H9 (cell line): ENCODE measurements around the gene EDN3. TPM values are rescaled to one million over a fixed set of nuclear protein-coding genes. Genes with fewer than 3 reads are reported as not detected.
"Not testable (repeated sequence)": the region's sequence is repeated elsewhere in the genome, so short reads cannot be mapped to it uniquely, and the experiment has no call there.

ENCODE experiments used
- DNase-seq: peaks from one replicate; pipeline ENCODE4 v3.0.0-alpha.2; 2017
- H2AFZ ChIP-seq: one replicate; pipeline ENCODE4 v1.6.1; 2013; ENCODE audit warnings: mild to moderate bottlenecking, low read length, control low read depth, moderate library complexity
- H2AK5ac ChIP-seq: 2 replicates; pipeline ENCODE4 v1.6.1; 2013; ENCODE audit warnings: low read length, control low read depth, mixed read lengths; ENCODE audit not compliant: insufficient read length
- H2BK120ac ChIP-seq: one replicate; pipeline ENCODE4 v1.6.1; 2013; ENCODE audit warnings: low read depth, mild to moderate bottlenecking, low read length, control low read depth, inconsistent platforms; ENCODE audit not compliant: poor library complexity, severe bottlenecking
- H2BK12ac ChIP-seq: 2 replicates; pipeline ENCODE4 v1.6.1; 2013; ENCODE audit warnings: low read length, control low read depth, mixed read lengths, low read depth; ENCODE audit not compliant: insufficient read length
- H2BK15ac ChIP-seq: 2 replicates; pipeline ENCODE4 v1.6.1; 2013; ENCODE audit warnings: low read depth, low read length, control low read depth
- H2BK20ac ChIP-seq: one replicate; pipeline ENCODE4 v1.6.1; 2013; ENCODE audit warnings: low read depth, mild to moderate bottlenecking, low read length, control low read depth, inconsistent platforms; ENCODE audit not compliant: poor library complexity, severe bottlenecking
- H2BK5ac ChIP-seq: 2 replicates; pipeline ENCODE4 v1.6.1; 2013; ENCODE audit warnings: low read length, control low read depth, mixed read lengths; ENCODE audit not compliant: insufficient read length
- H3K14ac ChIP-seq: 2 replicates; pipeline ENCODE4 v1.6.1; 2013; ENCODE audit warnings: low read length, control low read depth; ENCODE audit not compliant: insufficient read depth
- H3K18ac ChIP-seq: 2 replicates; pipeline ENCODE4 v1.6.1; 2013; ENCODE audit warnings: low read depth, mild to moderate bottlenecking, mixed read lengths, low read length, control low read depth; ENCODE audit not compliant: insufficient read length
- H3K23ac ChIP-seq: 2 replicates; pipeline ENCODE4 v1.6.1; 2013; ENCODE audit warnings: low read length, control low read depth, mixed read lengths, low read depth; ENCODE audit not compliant: insufficient read length
- H3K23me2 ChIP-seq: 2 replicates; pipeline ENCODE4 v1.6.1; 2013; ENCODE audit warnings: low read depth, mild to moderate bottlenecking, mixed read lengths, low read length, control low read depth; ENCODE audit not compliant: insufficient read length, poor library complexity, severe bottlenecking
- H3K27ac ChIP-seq: 2 replicates; pipeline ENCODE4 v1.5.1; 2013; ENCODE audit warnings: low read length, control low read depth, mixed read lengths, low read depth; ENCODE audit not compliant: insufficient read length
- H3K27me3 ChIP-seq: 2 replicates; pipeline ENCODE4 v1.6.1; 2013; ENCODE audit warnings: low read length, control low read depth, inconsistent platforms; ENCODE audit not compliant: insufficient read depth
- H3K4ac ChIP-seq: 2 replicates; pipeline ENCODE4 v1.6.1; 2013; ENCODE audit warnings: low read depth, mild to moderate bottlenecking, control low read depth, inconsistent platforms, low read length, moderate library complexity
- H3K4me1 ChIP-seq: 2 replicates; pipeline ENCODE4 v1.6.1; 2013; ENCODE audit warnings: low read length, control low read depth, inconsistent platforms; ENCODE audit not compliant: insufficient read depth
- H3K4me2 ChIP-seq: 2 replicates; pipeline ENCODE4 v1.6.1; 2013; ENCODE audit warnings: low read length, control low read depth, mixed read lengths; ENCODE audit not compliant: insufficient read length, insufficient read depth
- H3K56ac ChIP-seq: 2 replicates; pipeline ENCODE4 v1.6.1; 2013; ENCODE audit warnings: low read depth, mild to moderate bottlenecking, mixed read lengths, low read length, control low read depth; ENCODE audit not compliant: insufficient read length
- H3K79me1 ChIP-seq: 2 replicates; pipeline ENCODE4 v1.6.1; 2013; ENCODE audit warnings: low read depth, mild to moderate bottlenecking, moderate library complexity, low read length, control low read depth, inconsistent platforms; ENCODE audit not compliant: insufficient read depth, poor library complexity, severe bottlenecking
- H3K79me2 ChIP-seq: 2 replicates; pipeline ENCODE4 v1.6.1; 2013; ENCODE audit warnings: low read length, control low read depth, inconsistent platforms; ENCODE audit not compliant: insufficient read depth
- H3K9ac ChIP-seq: 2 replicates; pipeline ENCODE4 v1.6.1; 2013; ENCODE audit warnings: low read length, control low read depth, mixed read lengths; ENCODE audit not compliant: insufficient read length; ENCODE audit errors: extremely low read depth
- H3K9me3 ChIP-seq: one replicate; pipeline ENCODE4 v1.6.1; 2013; ENCODE audit warnings: low read depth, low read length, inconsistent platforms; ENCODE audit not compliant: control insufficient read depth
- H3T11ph ChIP-seq: one replicate; pipeline ENCODE4 v1.6.1; 2013; ENCODE audit warnings: mild to moderate bottlenecking, low read length, control low read depth, inconsistent platforms
- H4K20me1 ChIP-seq: one replicate; pipeline ENCODE4 v1.6.1; 2013; ENCODE audit not compliant: control insufficient read depth, insufficient read length, insufficient read depth
- H4K5ac ChIP-seq: 2 replicates; pipeline ENCODE4 v1.6.1; 2013; ENCODE audit warnings: low read depth, mild to moderate bottlenecking, mixed read lengths, low read length, control low read depth; ENCODE audit not compliant: insufficient read length
- H4K8ac ChIP-seq: replicated peaks from 2 replicates; pipeline ENCODE4 v1.6.1; 2013; ENCODE audit warnings: low read length, control low read depth, mixed read lengths, low read depth; ENCODE audit not compliant: insufficient read length
- H4K91ac ChIP-seq: 2 replicates; pipeline ENCODE4 v1.6.1; 2013; ENCODE audit warnings: low read depth, mild to moderate bottlenecking, moderate library complexity, mixed read lengths, low read length, control low read depth; ENCODE audit not compliant: insufficient read length
- H3K27ac Mint-ChIP-seq, 3 experiments: 2 replicates in 2 of 3; 3 replicates in 1 of 3; pipeline ENCODE4 v1.8.0; 2020 to 2021; ENCODE audit warnings: mixed read lengths in 3 of 3, mild to moderate bottlenecking in 1 of 3, moderate library complexity in 1 of 3
- H3K27me3 Mint-ChIP-seq: 2 replicates; pipeline ENCODE4 v1.8.0; 2021; ENCODE audit warnings: low read depth, mild to moderate bottlenecking, moderate library complexity, mixed read lengths
- H3K36me3 Mint-ChIP-seq, 3 experiments: 2 replicates in 2 of 3; 3 replicates in 1 of 3; pipeline ENCODE4 v1.8.0; 2020 to 2021; ENCODE audit warnings: low read depth in 3 of 3, mixed read lengths in 3 of 3; ENCODE audit not compliant: insufficient read depth in 1 of 3
- H3K4me1 Mint-ChIP-seq, 2 experiments: 2 replicates each; pipeline ENCODE4 v1.8.0; 2020; ENCODE audit warnings: mixed read lengths in 2 of 2
- H3K4me3 Mint-ChIP-seq, 2 experiments: 2 replicates in 1 of 2; 3 replicates in 1 of 2; pipeline ENCODE4 v1.8.0; 2020 to 2021; ENCODE audit warnings: mild to moderate bottlenecking in 2 of 2, mixed read lengths in 2 of 2, moderate library complexity in 1 of 2
- H3K9me3 Mint-ChIP-seq, 2 experiments: 2 replicates in 1 of 2; 3 replicates in 1 of 2; pipeline ENCODE4 v1.8.0; 2020; ENCODE audit warnings: mild to moderate bottlenecking in 2 of 2, mixed read lengths in 2 of 2, moderate library complexity in 1 of 2
- whole genome bisulfite sequencing: extraction: QIAGEN DNeasy Blood & Tissue Kit; methylation state at CpG from one replicate; pipeline ENCODE4 v1.1.7; 2013; ENCODE audit warnings: missing lambda C conversion rate, low lambda C conversion rate, mixed read lengths; ENCODE audit not compliant: insufficient read length; ENCODE audit errors: extremely low coverage; 5-methylcytosine and 5-hydroxymethylcytosine counted together
- total RNA-seq: library from RNA; stranded (reverse); gene quantifications from 2 replicates; pipeline ENCODE4 v1.2.1, GENCODE V29; 2021
- TF ChIP-seq, protein P1 (sequence below): fragments of 200-600 bp; sonication (generic); conservative IDR thresholded peaks from 3 replicates; pipeline ENCODE4 v1.8.0; 2021; ENCODE audit warnings: antibody characterized with exemption, mild to moderate bottlenecking

Gene EDN3
- total RNA-seq, 1 experiment from 2014 or later, result 0.20 TPM

DNA sequence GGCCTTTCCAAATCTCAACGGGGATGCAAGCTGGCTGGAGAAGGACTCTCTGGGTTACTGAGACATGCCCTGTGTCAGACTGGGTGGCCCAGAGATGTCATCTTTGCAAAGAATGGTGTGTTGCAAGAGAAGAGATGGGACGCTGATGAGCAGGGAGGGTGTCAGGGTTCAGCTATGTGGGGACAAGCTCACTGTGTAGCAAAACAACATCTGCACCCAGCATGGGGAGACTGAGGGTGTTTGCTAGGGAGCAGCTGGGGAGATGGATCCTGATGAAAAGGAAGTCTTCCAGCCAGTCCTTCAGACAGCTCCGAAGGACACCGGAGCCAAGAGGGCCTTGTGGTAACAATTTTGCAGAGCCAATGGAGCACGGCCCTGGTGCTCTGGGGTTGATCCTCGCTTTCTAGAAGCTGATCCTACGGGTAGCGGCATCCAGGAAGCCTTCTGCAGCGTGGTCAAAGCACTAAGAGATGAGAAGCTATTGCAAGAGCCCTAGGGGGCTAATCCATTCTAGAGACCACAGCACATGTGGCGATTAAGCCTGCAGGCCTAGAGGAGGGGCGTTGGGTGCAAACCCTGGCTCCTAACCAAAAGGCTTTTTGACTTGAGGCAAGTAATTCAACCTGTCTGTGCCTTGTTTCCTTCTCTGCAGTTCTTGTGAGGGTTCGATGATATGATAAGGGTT lies 39.9 kb downstream of the EDN3 start:
- Histone ChIP-seq H2BK120ac (no peak overlapping the region), H3K9ac (no peak overlapping the region), H4K20me1 (no peaks in the 10 kb centered on the region), H3K79me1 (no peaks in the 10 kb centered on the region), H3K27me3 (no peaks in the 10 kb centered on the region; the same call in 1 of the 2 replicates), H3K4me2 (no peak overlapping the region), H2BK5ac (no peak overlapping the region), H4K8ac (no peak overlapping the region), H3K56ac (no peak overlapping the region), H3K4ac (no peak overlapping the region), H3K14ac (no peak overlapping the region), H3K27ac (no peak overlapping the region), H2AFZ (no peak overlapping the region), H3K79me2 (no peaks in the 10 kb centered on the region), H3K23me2 (no peaks in the 10 kb centered on the region), H2BK12ac (no peak overlapping the region), H2BK20ac (no peak overlapping the region), H3K9me3 (no peaks in the 10 kb centered on the region), H3T11ph (no peak overlapping the region), H4K5ac (no peak overlapping the region), H2AK5ac (no peak overlapping the region), H3K4me1 (no peaks in the 10 kb centered on the region), H2BK15ac (no peak overlapping the region), H4K91ac (no peak overlapping the region), H3K18ac (no peak overlapping the region), H3K23ac (no peak overlapping the region)
- TF ChIP-seq, protein P1, sequence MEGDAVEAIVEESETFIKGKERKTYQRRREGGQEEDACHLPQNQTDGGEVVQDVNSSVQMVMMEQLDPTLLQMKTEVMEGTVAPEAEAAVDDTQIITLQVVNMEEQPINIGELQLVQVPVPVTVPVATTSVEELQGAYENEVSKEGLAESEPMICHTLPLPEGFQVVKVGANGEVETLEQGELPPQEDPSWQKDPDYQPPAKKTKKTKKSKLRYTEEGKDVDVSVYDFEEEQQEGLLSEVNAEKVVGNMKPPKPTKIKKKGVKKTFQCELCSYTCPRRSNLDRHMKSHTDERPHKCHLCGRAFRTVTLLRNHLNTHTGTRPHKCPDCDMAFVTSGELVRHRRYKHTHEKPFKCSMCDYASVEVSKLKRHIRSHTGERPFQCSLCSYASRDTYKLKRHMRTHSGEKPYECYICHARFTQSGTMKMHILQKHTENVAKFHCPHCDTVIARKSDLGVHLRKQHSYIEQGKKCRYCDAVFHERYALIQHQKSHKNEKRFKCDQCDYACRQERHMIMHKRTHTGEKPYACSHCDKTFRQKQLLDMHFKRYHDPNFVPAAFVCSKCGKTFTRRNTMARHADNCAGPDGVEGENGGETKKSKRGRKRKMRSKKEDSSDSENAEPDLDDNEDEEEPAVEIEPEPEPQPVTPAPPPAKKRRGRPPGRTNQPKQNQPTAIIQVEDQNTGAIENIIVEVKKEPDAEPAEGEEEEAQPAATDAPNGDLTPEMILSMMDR, result no peak
- H3K36me3 Mint-ChIP-seq, result no peaks in the 10 kb centered on the region; a peak in 1 of 7 replicates
- peaks cover 27% of the 10 kb centered on the region for H3K27me3 Mint-ChIP-seq
- H3K27ac Mint-ChIP-seq, result no peak overlapping the region; a peak in 1 of 7 replicates
- no CpG with 5 or more reads among the region's 12 CpGs for WGBS
- H3K4me3 Mint-ChIP-seq, result no peak overlapping the region
- peaks cover 4% of the 10 kb centered on the region in 2 experiments; a peak in 2 of 5 replicates for H3K9me3 Mint-ChIP-seq
- DNase-seq, result no peak
- H3K4me1 Mint-ChIP-seq, result no peaks in the 10 kb centered on the region

DNA sequence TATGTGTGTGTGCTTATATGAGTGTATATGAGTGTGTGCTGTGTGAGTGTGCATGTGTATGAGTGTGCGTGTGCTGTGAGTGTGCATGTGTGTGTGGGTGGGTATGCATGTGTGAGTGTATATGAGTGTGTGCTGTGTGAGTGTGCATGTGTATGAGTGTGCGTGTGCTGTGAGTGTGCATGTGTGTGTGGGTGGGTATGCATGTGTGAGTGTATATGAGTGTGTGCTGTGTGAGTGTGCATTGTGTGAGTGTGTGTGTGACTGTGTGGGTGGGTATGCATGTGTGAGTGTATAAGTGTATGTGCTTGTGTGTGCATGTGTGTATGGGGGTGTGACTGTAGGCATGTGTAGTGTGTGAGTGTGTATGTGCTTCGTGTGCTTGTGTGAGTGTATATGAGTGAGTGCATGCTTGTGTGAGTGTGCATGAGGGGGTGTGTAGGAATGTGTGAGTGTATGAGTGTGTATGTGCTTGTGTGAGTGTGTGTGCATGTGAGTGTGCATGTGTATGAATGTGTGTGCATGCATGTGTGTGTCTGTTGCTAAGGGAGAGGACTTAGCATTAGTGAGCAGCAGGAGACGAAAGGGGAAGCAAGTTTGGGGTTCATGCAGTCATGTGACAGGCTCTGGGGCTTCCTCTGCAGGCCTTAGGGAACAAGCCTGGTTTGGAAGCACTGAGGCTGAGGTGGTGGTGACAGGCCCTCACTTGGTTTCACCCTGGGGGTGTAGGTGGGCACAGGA lies 41.0 kb downstream of the EDN3 start:
- not testable (repeated sequence) for H3K79me1 ChIP-seq, H4K20me1 ChIP-seq, H2BK5ac ChIP-seq, H3K4ac ChIP-seq, H3K14ac ChIP-seq, H3K27me3 ChIP-seq, H3K27ac Mint-ChIP-seq, H2AK5ac ChIP-seq, H3K9ac ChIP-seq, H3K4me3 Mint-ChIP-seq, H3K36me3 Mint-ChIP-seq, H3K4me1 Mint-ChIP-seq, H3K56ac ChIP-seq, H2BK120ac ChIP-seq, H3K9me3 Mint-ChIP-seq, H4K8ac ChIP-seq, H3K9me3 ChIP-seq, H2AFZ ChIP-seq, H2BK20ac ChIP-seq, H3K23me2 ChIP-seq, H3K4me2 ChIP-seq, H4K91ac ChIP-seq, H3T11ph ChIP-seq, DNase-seq, H3K79me2 ChIP-seq, H3K18ac ChIP-seq, H3K4me1 ChIP-seq, H3K27ac ChIP-seq, H2BK12ac ChIP-seq, H3K23ac ChIP-seq, H2BK15ac ChIP-seq
- H4K5ac ChIP-seq, result peak overlapping the region; percentile 18
- WGBS, result no CpG with 5 or more reads among the region's 4 CpGs
- H3K27me3 Mint-ChIP-seq, result peaks cover 29% of the 10 kb centered on the region
